Left renal pelvis (tissue), 4 donors: ENCODE measurements around the gene TEP1. TPM values are rescaled to one million over a fixed set of nuclear protein-coding genes. Genes with fewer than 3 reads are reported as not detected.
"Not testable (repeated sequence)": the region's sequence is repeated elsewhere in the genome, so short reads cannot be mapped to it uniquely, and the experiment has no call there.

Experiments used
- DNase-seq, 4 donors: peaks; one replicate each; pipeline ENCODE4 v3.0.0-alpha.2; 2013; ENCODE audit warnings: low read depth in 4 of 4, low spot score in 3 of 4
- polyA plus RNA-seq, 4 donors: library from polyadenylated mRNA; unstranded; fragments of 120-200 nt; gene quantifications; one replicate each; pipeline ENCODE4 v1.2.1, GENCODE V29; 2013; ENCODE audit not compliant: insufficient read length in 4 of 4

Gene TEP1
- 10 to 100 TPM; 11.3 to 19.5 (median 18.0) TPM for polyA plus RNA-seq

GRCh38 chr14:20412876-20413743 is at the start of gene TEP1:
Gene TEP1 (minus strand): TSS chr14:20413501. CDS start chr14:20408439, 5,062 bp downstream.
- DNase-seq: peak in 3 of 4 donors; percentile 59 to 65 (median 60)

DNA sequence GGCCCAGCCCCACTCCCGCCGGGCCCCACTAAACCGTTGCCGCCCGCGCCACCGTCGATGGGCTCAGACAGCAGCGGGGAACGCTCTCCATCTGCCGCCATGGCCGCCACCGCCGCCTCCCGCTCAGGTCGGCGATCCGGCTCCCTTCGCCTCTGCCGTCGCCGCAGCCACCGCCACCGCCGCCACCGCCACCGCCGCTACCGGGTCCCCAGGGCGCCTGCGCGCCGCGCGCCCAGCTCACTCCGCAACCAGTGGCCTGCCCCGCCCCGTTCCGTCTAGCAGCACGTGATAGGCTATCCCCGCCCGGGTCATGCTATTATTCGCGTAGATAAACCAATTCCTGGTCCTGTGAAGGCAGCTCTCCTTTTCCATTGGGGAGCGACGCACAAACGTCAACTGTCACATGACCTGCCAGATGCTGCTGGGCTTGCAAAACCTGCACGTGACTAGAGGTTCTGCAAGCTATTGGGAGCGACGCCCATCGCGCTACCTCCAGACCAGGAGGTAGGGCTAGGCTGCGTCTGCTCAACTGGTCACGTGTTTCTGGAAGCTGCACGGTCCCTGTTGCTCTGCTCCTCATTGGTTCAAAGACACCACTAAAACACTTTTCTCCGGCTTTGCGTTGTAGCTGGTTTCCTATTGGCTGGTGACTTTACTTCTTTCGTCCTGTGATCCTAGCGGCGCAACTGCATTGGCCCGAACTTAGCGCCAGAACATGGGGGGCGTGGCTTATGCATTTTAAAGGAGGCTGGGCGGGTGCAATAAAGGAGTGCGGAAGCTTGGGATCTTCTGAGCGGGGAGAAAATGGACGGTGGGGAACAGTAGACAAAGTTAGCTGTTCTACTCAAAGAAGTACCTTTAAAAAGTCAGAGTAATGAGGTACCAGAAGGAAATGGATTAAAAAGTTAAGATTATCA is 48.2 kb upstream of the TEP1 start, which contains the start of gene PIP4P1:
Gene PIP4P1, minus strand, starts transcription at position 210 of the 917 bp plus-strand sequence. Its CDS starts 109 bp downstream, at position 101.
- peak; percentile 98 to 99 (median 99) for DNase-seq

GRCh38 chr14:20460458-20461224 is 47.3 kb upstream of the TEP1 start:
- no peak for DNase-seq

DNA sequence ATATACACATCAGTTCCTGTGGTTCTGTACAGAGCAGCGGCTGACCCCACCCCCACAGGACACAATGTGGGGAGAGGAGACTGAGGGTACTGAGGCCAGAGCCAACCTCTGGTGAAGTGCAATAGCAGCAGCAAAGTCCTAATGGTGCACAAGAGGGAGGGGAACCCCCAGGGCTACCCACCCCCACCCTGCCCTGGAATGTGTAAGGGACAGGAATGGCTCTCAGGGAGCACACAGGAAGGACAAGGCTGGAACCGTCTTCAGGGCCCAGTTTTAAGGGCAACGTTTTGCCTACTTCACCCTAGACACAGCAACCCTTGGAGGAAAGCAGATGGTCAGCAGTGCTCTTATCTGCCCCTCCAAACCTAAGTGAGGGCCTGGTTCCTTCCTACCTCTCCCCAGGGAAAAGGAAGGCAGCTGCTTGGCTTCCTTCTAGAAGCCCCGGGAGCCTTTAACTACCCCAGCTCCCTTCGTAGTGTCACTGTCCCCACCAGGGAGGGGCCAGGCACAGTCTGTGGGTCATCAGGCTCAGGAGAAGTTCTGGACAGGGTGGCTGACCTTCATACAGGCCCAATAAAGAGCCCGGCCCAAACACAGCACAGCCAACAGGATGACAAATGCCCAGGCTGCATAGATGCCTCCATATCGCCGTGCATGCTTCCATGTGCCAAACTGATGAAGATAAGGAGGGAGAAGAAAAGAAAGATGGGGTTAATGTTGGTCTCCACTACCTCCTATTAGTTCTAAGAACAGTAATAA is 44.9 kb upstream of the TEP1 start:
- no peak for DNase-seq

DNA sequence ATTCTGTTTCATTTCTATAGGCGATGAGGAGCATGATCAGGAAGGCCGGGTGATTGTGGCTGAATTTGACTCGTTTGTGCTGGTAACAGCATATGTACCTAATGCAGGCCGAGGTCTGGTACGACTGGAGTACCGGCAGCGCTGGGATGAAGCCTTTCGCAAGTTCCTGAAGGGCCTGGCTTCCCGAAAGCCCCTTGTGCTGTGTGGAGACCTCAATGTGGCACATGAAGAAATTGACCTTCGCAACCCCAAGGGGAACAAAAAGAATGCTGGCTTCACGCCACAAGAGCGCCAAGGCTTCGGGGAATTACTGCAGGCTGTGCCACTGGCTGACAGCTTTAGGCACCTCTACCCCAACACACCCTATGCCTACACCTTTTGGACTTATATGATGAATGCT is 43.7 kb upstream of the TEP1 start:
- no peak for DNase-seq

DNA sequence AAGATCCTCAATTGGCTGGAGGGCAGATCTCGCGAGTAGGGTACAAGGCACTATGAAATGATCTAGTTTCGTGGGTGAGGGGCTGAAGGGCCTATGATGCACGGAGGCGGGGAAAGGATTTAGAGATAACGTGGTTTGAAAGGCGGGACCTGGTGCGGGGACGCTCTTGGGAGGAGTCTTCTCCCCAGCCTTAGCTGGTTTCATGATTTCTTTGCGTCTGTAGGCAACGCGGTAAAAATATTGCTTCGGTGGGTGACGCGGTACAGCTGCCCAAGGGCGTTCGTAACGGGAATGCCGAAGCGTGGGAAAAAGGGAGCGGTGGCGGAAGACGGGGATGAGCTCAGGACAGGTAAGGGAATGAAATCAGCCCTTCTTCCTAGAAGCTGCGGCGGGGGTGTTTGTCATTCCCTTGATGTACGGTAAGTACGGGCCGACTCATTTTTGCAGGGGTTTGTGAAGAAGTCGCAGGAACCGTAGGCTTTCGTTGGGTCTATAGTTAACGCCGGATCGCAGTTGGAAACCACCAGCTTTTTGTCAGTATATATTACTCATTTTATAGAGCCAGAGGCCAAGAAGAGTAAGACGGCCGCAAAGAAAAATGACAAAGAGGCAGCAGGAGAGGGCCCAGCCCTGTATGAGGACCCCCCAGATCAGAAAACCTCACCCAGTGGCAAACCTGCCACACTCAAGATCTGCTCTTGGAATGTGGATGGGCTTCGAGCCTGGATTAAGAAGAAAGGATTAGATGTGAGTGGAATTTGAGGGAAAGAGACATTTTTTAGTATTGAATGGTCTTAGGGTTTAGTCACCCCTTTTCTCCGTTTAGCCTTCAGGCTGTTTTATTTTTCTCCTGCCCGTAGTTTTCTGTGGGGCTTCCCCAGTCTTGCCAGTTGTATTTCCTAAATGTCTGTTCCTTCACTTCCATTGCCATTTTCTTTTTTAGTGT is 42.3 kb upstream of the TEP1 start:
- DNase-seq: no peak

GRCh38 chr14:20454516-20455354 is 41.4 kb upstream of the TEP1 start, which contains the start of the genes APEX1 and OSGEP:
Gene APEX1 (plus strand): TSS chr14:20455226. CDS start chr14:20455646, 420 bp downstream.
Gene OSGEP (minus strand): TSS chr14:20454812. CDS start chr14:20454683, 129 bp downstream.
- DNase-seq: peak; percentile 97 to 99 (median 98)

GRCh38 chr14:20452831-20453230 is 39.5 kb upstream of the TEP1 start:
- not testable (repeated sequence) for DNase-seq

- DNase-seq: no peak
These were observed 33.6 kb upstream of the TEP1 start for GRCh38 chr14:20446889-20447288.

DNA sequence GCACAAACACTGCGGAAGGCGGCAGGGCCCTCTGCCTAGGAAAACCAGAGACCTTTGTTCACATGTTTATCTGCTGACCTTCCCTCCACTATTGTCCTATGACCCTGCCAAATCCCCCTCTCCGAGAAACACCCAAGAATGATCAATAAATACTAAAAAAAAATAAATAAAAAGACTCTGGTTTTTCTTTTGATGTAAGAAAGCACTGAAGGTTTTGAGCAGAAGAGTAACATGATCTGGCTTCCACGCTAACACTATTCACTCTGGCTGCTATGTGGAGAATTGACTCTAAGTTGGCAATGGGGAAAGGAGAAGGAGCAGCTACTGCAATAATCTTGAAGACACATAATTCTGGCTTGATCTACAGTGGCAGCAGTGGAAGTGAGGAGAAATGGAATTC is 30.3 kb upstream of the TEP1 start:
- not testable (repeated sequence) for DNase-seq

DNA sequence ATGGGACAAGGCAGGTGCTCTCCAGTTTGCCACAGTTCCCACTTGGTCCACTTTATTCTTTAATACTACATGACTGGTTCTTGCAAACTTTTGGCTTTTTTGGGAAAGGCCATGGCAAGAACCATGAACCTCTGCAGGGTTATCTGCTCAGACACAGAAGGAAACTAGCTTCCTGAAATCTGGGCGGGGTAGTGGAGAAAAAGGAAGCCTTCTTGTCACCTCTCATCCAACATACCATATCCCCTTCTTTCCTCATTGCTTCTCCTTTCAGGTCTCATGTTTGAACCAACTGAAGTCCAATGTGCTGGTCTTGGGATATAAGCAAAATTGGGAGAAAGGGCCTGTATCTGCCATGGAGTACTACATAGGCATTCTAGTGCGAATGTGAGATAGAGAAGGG is 28.2 kb upstream of the TEP1 start:
- DNase-seq: no peak

DNA sequence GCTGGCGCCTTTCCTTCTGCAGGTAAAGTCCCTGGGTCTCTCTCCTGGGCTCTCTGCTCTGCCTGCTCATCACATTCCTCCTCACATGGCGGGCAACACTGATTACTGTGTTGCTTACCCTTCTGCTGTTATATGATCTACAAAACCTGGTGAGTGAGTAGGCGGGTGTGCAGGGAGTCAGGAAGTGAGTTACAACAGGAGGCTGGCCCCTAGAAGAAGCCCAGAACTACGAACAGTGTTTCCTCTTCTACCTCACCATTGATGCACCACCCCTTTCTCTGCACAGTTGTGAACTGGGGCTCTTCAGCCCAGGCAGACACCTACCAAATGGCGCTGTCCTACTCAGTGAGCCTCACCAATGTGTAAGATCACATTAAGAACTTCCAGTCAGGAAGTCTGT is 27.6 kb upstream of the TEP1 start:
- DNase-seq: no peak

GRCh38 chr14:20440465-20440864 is 27.2 kb upstream of the TEP1 start:
- no peak for DNase-seq

DNA sequence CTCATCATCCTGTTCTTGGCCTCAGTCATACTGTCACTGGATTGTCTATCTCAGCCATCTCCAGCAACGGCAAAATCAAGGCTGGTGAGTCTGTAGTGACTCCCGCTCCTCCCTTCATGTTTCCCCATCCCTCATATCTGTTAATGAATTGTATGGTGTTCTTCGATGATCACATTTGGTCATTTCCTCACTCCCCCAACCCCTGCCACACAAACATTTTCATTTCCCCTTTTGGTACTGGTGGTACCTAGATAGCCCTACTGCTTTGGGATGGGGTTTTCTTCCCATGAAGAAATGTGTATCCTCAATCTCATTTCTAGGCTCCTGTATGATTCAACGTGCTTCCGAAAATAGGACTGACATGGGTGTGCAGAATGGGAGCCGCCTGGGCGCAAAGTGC is 25.4 kb upstream of the TEP1 start:
- DNase-seq: no peak

DNA sequence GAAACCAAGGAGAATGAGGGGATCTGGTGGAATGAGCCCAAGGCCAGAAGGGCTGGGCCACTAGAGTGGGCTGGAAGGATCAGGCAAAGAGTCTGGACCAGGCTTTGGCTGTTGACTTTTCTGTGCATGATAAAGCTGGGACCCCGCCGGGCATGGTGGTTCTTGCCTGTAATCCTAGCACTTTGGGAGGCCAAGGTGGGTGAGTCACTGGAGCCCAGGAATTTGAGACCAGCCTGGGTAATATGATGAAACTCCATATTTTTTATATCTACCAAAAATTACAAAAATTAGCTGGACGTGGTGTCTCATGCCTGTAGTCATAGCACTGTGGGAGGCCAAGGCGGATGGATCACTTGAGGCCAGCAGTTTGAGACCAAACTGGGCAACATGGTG is 23.1 kb upstream of the TEP1 start:
- no peak for DNase-seq

GRCh38 chr14:20435582-20436362 is 22.5 kb upstream of the TEP1 start, which contains the start of gene KLHL33:
Gene KLHL33 (minus strand): TSS chr14:20436166. CDS start chr14:20435811, 355 bp downstream.
- DNase-seq: no peak
